Activated B cell treated with CpG ODN at 0.5 μM for 24 hours (primary cell): Measurements from ENCODE around the gene PCOLCE2. TPM values are rescaled to one million over a fixed set of nuclear protein-coding genes. Genes with fewer than 3 reads are reported as not detected.

Experiments
- ATAC-seq: fragments of 200-7000 bp; cut with Tn5 transposase; one replicate; pipeline ENCODE4 v1.10.0; 2021; ENCODE audit warnings: low read depth, mild to moderate bottlenecking, moderate library complexity
- CTCF ChIA-PET: fragments of 350-600 bp; sonication (Branson Sonifier 250); formaldehyde crosslinking; loops from one replicate; lab custom pipeline; 2021; ENCODE audit warnings: antibody characterized with exemption; lab: Charles Lee
- POLR2A ChIA-PET: fragments of 350-600 bp; sonication (Branson Sonifier 250); formaldehyde crosslinking; loops from one replicate; lab custom pipeline; 2021; ENCODE audit warnings: antibody characterized with exemption; lab: Charles Lee
- DNase-seq: peaks from one replicate; pipeline ENCODE4 v3.0.0; 2022
- H3K27ac Mint-ChIP-seq: one replicate; pipeline ENCODE4 v1.8.0; 2020; ENCODE audit warnings: mixed read lengths
- H3K27me3 Mint-ChIP-seq: one replicate; pipeline ENCODE4 v1.8.0; 2021; ENCODE audit warnings: mixed read lengths
- H3K36me3 Mint-ChIP-seq: one replicate; pipeline ENCODE4 v1.8.0; 2021; ENCODE audit warnings: low read depth, mixed read lengths
- H3K4me1 Mint-ChIP-seq: one replicate; pipeline ENCODE4 v1.8.0; 2021; ENCODE audit warnings: mixed read lengths
- H3K4me3 Mint-ChIP-seq: one replicate; pipeline ENCODE4 v1.8.0; 2020; ENCODE audit warnings: mild to moderate bottlenecking, mixed read lengths
- H3K9me3 Mint-ChIP-seq: one replicate; pipeline ENCODE4 v1.8.0; 2020; ENCODE audit warnings: mixed read lengths
- CTCF ChIP-seq: fragments of 200-600 bp; IDR thresholded peaks from one replicate; pipeline ENCODE4 v1.8.0; 2022; ENCODE audit warnings: antibody characterized with exemption, mild to moderate bottlenecking
- intact Hi-C: fragments of 100-400 bp; cut with micrococcal nuclease; formaldehyde crosslinking; loops from one replicate; pipeline ENCODE4 v1.15.1; 2024
- total RNA-seq: library from RNA; stranded (reverse); gene quantifications from 2 replicates; pipeline ENCODE4 v1.2.3, GENCODE V29; 2022

PCOLCE2 gene
- total RNA-seq, 1 donor from 2014 or later, result not detected

- CTCF ChIA-PET, result no interaction called here
- H3K4me1 Mint-ChIP-seq, result no peaks in the 10 kb centered on the region
- H3K9me3 Mint-ChIP-seq, result no peaks in the 10 kb centered on the region
- POLR2A ChIA-PET, result no interaction called here
- DNase-seq (no peak), ATAC-seq (no peak)
- no peaks in the 10 kb centered on the region for H3K36me3 Mint-ChIP-seq
- H3K4me3 Mint-ChIP-seq, result no peak overlapping the region
- H3K27me3 Mint-ChIP-seq, result no peaks in the 10 kb centered on the region
- no peak for TF ChIP-seq CTCF
- H3K27ac Mint-ChIP-seq, result no peak overlapping the region
- intact Hi-C loops, result no loop called here
Measured at GRCh38 chr3:142784228-142784627, 104.7 kb downstream of the PCOLCE2 start.

- Mint-ChIP-seq H3K4me3 (no peak overlapping the region), H3K27me3 (no peaks in the 10 kb centered on the region), H3K27ac (no peak overlapping the region), H3K9me3 (no peaks in the 10 kb centered on the region), H3K4me1 (no peaks in the 10 kb centered on the region), H3K36me3 (no peaks in the 10 kb centered on the region)
- no peak for TF ChIP-seq CTCF
- intact Hi-C loops, result no loop called here
- CTCF ChIA-PET, result no interaction called here
- ATAC-seq (no peak), DNase-seq (no peak)
- POLR2A ChIA-PET, result no interaction called here
Measured at GRCh38 chr3:142782616-142783015, 106.3 kb downstream of the PCOLCE2 start.

GRCh38 chr3:142779591-142779990 is 109.3 kb downstream of the PCOLCE2 start:
- Mint-ChIP-seq H3K27me3 (no peaks in the 10 kb centered on the region), H3K36me3 (no peaks in the 10 kb centered on the region), H3K4me3 (no peak overlapping the region), H3K9me3 (no peaks in the 10 kb centered on the region), H3K27ac (no peak overlapping the region), H3K4me1 (no peaks in the 10 kb centered on the region)
- no peak for DNase-seq
- no peak for ATAC-seq
- intact Hi-C loops, result no loop called here
- CTCF ChIA-PET, result no interaction called here
- no peak for TF ChIP-seq CTCF
- POLR2A ChIA-PET, result no interaction called here

- no peaks in the 10 kb centered on the region for H3K9me3 Mint-ChIP-seq
- intact Hi-C loops, result no loop called here
Measured at GRCh38 chr3:142778541-142778940, 110.3 kb downstream of the PCOLCE2 start.

GRCh38 chr3:142777927-142778326 is 111.0 kb downstream of the PCOLCE2 start:
- ChIA-PET POLR2A (no interaction called here), CTCF (no interaction called here)
- TF ChIP-seq CTCF, result no peak
- no peak for DNase-seq
- intact Hi-C loops, result no loop called here
- H3K27ac Mint-ChIP-seq, result no peak overlapping the region
- H3K27me3 Mint-ChIP-seq, result peaks cover 2% of the 10 kb centered on the region
- no peak for ATAC-seq
- H3K9me3 Mint-ChIP-seq, result peaks cover 2% of the 10 kb centered on the region
- H3K4me1 Mint-ChIP-seq, result no peaks in the 10 kb centered on the region
- H3K4me3 Mint-ChIP-seq, result no peak overlapping the region
- H3K36me3 Mint-ChIP-seq, result no peaks in the 10 kb centered on the region

More at GRCh38 chr3:142778541-142778940, 110.3 kb downstream of the PCOLCE2 start:
- H3K27me3 Mint-ChIP-seq, result no peaks in the 10 kb centered on the region
- ChIA-PET CTCF (no interaction called here), POLR2A (no interaction called here)
- no peak for DNase-seq
- no peak for ATAC-seq
- TF ChIP-seq CTCF, result no peak
- no peak overlapping the region for H3K4me3 Mint-ChIP-seq
- H3K4me1 Mint-ChIP-seq, result no peaks in the 10 kb centered on the region
- H3K36me3 Mint-ChIP-seq, result no peaks in the 10 kb centered on the region
- no peak overlapping the region for H3K27ac Mint-ChIP-seq
